Brain microvascular endothelial cell (primary cell): ENCODE measurements around the gene WWOX.

Source experiments
- DNase-seq: peaks from one replicate; pipeline ENCODE4 v3.0.0-alpha.2; 2020
- H3K27ac ChIP-seq: fragments of 250-450 bp; sonication (Bioruptor Pico); 2 replicates; pipeline ENCODE4 v1.5.1; 2020; ENCODE audit warnings: mild to moderate bottlenecking, moderate library complexity
- H3K27me3 ChIP-seq: fragments of 250-450 bp; sonication (Bioruptor Pico); replicated peaks from 2 replicates; pipeline ENCODE4 v1.5.1; 2020; ENCODE audit warnings: mild to moderate bottlenecking
- H3K36me3 ChIP-seq: fragments of 250-450 bp; sonication (Bioruptor Pico); replicated peaks from 2 replicates; pipeline ENCODE4 v1.5.1; 2020; ENCODE audit warnings: mild to moderate bottlenecking
- H3K4me3 ChIP-seq: 2 replicates; pipeline ENCODE4 v1.5.1; 2011; ENCODE audit warnings: low read depth, mild to moderate bottlenecking, control low read depth, low read length, moderate library complexity
- in situ Hi-C: cut with HindIII; loops from 2 replicates; pipeline ENCODE4 v1.10.0; 2017; ENCODE audit warnings: low sequenced_read_pairs, low pct_ligation_motif_present
- TF ChIP-seq, protein P1 (sequence below): IDR thresholded peaks from 2 replicates; pipeline ENCODE4 v1.5.1; 2011; ENCODE audit warnings: low read depth, mild to moderate bottlenecking, moderate library complexity, low read length, control low read depth, inconsistent platforms; ENCODE audit errors: missing control alignments

The WWOX gene

DNA sequence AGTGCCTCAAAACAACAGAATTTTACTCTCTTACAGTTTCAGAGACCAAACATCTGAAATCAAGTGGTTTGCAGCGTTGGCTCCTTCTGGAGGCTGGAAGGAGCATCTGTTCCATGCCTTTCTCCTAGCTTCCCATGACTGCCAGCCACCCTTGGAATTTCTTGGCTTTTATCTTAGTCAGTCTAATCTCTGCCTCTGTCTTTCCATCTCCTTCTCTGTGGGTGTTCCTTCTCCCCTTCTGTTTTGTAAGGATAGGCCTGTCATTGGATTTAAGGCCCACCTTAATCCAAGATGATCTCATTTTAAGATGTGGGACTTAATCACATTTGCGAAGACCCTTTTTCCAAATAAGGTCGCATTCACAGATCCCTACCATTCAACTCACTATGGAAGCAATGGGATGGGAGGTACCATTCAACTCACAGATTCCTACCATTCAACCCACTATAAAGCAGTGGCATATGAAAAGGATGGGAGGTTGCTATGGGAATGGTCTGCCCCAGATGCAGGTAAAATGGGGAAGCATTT is 321.8 kb downstream of the WWOX start:
- in situ Hi-C loops, result no loop called here

DNA sequence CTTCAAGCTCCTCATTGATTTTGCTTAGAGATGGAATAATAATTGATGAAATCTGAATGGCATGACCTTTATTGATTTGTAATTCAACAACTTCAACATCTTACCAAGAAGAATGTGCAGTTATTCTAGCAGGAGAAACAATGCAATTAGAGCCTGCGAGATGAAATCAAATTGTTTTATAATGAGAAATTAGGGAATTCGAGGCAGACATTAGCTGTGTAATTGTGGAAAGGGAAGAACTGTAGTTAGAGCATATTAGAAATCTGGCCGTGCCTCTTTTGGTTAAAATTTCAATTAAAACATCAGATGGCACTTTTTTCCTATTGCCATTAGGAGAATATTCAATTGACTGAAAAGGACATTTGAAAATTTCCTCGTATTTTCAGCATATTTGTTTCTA is 325.8 kb downstream of the WWOX start:
- no peak for DNase-seq
- no peaks in the 10 kb centered on the region for H3K36me3 ChIP-seq
- TF ChIP-seq, protein P1, sequence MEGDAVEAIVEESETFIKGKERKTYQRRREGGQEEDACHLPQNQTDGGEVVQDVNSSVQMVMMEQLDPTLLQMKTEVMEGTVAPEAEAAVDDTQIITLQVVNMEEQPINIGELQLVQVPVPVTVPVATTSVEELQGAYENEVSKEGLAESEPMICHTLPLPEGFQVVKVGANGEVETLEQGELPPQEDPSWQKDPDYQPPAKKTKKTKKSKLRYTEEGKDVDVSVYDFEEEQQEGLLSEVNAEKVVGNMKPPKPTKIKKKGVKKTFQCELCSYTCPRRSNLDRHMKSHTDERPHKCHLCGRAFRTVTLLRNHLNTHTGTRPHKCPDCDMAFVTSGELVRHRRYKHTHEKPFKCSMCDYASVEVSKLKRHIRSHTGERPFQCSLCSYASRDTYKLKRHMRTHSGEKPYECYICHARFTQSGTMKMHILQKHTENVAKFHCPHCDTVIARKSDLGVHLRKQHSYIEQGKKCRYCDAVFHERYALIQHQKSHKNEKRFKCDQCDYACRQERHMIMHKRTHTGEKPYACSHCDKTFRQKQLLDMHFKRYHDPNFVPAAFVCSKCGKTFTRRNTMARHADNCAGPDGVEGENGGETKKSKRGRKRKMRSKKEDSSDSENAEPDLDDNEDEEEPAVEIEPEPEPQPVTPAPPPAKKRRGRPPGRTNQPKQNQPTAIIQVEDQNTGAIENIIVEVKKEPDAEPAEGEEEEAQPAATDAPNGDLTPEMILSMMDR, result no peak
- no peak overlapping the region for H3K4me3 ChIP-seq
- no peak overlapping the region for H3K27ac ChIP-seq
- no peaks in the 10 kb centered on the region for H3K27me3 ChIP-seq
- in situ Hi-C loops, result no loop called here

More for the DNA sequence above, 321.8 kb downstream of the WWOX start:
- H3K27me3 ChIP-seq, result no peaks in the 10 kb centered on the region
- no peak overlapping the region for H3K27ac ChIP-seq
- no peaks in the 10 kb centered on the region for H3K36me3 ChIP-seq
- TF ChIP-seq, protein P1, result no peak
- no peak for DNase-seq
- H3K4me3 ChIP-seq, result no peak overlapping the region

DNA sequence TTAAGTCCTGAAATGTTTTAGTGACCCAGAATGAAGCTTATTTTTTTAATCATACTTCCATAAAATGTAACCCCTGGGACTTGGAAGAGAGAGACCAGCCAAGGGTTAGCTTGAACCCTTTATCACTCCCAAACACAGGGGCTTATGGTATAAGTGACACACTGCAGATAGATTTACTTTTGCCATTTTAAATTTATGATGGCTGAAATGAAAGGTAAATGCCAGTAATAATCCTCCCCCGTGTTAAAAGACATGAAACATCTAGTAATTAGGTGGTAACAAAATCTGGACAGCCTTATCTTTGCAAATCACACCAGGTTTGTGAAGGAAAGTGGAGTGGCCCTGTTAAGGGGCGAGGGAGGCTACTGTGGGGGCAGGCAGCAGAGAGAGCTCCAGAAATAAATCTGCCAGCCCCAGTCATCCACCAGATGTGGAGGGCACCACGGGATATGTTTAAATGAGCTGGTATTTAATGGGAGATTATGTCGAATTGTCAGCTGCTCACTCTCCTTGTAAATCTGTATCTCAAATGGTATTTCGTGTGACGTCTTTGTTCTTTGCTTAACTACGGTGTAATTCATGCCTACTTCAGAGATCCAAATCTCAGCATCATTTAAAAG is 326.5 kb downstream of the WWOX start:
- no peak for DNase-seq
- H3K4me3 ChIP-seq, result no peak overlapping the region
- in situ Hi-C loops, result no loop called here
- H3K27ac ChIP-seq, result no peak overlapping the region
- TF ChIP-seq, protein P1, result no peak
- H3K27me3 ChIP-seq, result no peaks in the 10 kb centered on the region
- no peaks in the 10 kb centered on the region for H3K36me3 ChIP-seq

DNA sequence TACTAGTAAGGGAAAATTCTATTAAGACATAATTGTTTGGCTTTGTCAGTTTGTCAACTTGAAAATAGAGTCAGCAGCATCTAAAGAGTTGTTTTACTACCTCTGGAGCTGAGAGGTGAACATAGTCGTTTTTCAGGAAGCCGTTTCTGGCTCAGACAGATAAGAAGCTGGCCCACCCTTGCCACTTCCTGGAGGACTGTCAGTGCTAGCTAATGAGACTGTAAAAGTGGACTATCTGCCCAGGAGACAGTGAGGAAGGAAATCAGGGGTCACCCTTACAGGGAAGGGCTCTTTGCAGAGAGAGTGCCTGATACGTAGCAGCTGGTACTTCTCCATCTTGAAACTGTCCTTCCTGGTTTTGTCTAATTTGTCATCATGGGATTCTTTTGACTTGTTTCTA is 328.7 kb downstream of the WWOX start:
- H3K27ac ChIP-seq, result no peak overlapping the region
- in situ Hi-C loops, result no loop called here
- H3K36me3 ChIP-seq, result no peaks in the 10 kb centered on the region
- DNase-seq, result no peak
- TF ChIP-seq, protein P1, result no peak
- no peak overlapping the region for H3K4me3 ChIP-seq
- no peaks in the 10 kb centered on the region for H3K27me3 ChIP-seq

DNA sequence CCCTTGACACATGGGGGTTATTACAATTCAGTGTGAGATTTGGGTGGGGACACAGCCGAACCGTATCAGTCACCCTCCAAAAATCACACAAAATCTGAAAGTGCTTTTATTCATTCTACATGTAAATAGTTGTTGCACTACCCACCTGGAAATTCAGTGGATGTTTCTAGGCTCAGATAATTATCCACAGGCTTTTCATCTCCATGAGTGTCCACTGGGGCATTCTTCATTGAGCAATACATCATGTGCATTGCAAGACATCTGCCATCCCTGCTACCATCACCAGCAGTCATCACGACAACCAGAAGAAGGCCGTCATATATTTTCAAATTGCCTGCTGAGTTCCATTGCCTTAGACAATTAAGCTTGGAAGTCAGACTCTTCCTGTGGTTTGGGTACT is 330.8 kb downstream of the WWOX start:
- H3K4me3 ChIP-seq, result no peak overlapping the region
- TF ChIP-seq, protein P1, result no peak
- no peaks in the 10 kb centered on the region for H3K27me3 ChIP-seq
- in situ Hi-C loops, result no loop called here
- H3K36me3 ChIP-seq, result no peaks in the 10 kb centered on the region
- H3K27ac ChIP-seq, result no peak overlapping the region
- no peak for DNase-seq
